ENCODE data around the gene NOG.

NOG gene

DNA sequence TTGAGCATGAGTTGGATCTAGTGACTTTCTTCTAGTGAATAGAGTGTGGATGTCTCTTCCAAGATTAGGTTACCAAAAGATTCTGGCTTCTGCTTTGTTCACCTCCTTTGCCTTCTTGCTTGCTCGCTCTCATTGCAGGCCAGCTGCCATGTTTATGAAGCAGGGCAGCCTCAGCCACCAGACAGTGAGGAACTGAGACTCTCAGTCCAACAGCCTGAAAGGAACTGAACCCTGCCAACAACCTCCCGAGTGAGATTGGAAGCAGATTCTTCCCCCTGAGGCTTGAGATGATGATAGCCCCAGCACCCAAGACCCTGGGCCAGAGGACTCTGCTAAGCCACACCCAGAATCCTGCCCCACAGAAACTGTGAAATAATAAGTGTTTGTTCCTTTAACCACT, 48.4 kb downstream of the NOG start:
- H3K79me2 ChIP-seq (ENCODE audit: insufficient read depth, low read depth) = no peaks in the 10 kb centered on the region
- no peak overlapping the region for H3K27ac ChIP-seq
- no peaks in the 10 kb centered on the region for H3K36me3 ChIP-seq (ENCODE audit: insufficient read depth)
- no peak for TF ChIP-seq CTCF (conservative IDR thresholded peaks at IDR 0.05; ENCODE audit: low read depth, low read length)
- H3K9ac ChIP-seq = no peak overlapping the region
- no peaks in the 10 kb centered on the region for H3K27me3 ChIP-seq (ENCODE audit: insufficient read depth, low read depth)
- H3K4me1 ChIP-seq (ENCODE audit: low read depth, poor library complexity, severe bottlenecking) = no peaks in the 10 kb centered on the region
- H2AFZ ChIP-seq (ENCODE audit: low read depth) = no peak overlapping the region
- no peaks in the 10 kb centered on the region for H4K20me1 ChIP-seq (ENCODE audit: insufficient read depth)
- no peak overlapping the region for H3K4me3 ChIP-seq (IDR thresholded peaks at IDR 0.05; ENCODE audit: insufficient read depth, low read depth, low read length)
- H3K4me2 ChIP-seq = no peak overlapping the region

DNA sequence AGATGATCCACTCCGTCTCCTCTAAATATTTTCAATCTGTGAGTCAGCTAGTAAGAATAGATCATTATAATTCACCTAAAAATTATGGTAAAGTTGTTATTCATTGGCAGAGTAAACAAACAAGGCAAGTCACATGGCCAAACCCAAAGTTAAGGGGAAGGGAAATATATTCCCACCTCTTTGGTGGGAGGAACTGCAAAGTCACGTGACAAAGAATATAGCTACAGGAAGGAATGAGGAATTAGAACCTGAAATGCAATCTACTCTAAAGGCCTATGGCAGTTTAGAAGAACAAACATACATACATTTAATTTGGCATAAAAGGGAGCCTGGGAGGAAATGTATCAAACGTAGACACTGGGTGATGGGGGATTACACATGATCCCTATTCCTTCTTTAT, 48.9 kb downstream of the NOG start:
- Histone ChIP-seq H3K4me1 (ENCODE audit: low read depth, poor library complexity, severe bottlenecking) (no peaks in the 10 kb centered on the region), H3K36me3 (ENCODE audit: insufficient read depth) (no peaks in the 10 kb centered on the region), H3K4me2 (no peak overlapping the region), H3K27ac (no peak overlapping the region), H3K4me3 (IDR thresholded peaks at IDR 0.05; ENCODE audit: insufficient read depth, low read depth, low read length) (no peak overlapping the region), H4K20me1 (ENCODE audit: insufficient read depth) (no peaks in the 10 kb centered on the region), H3K27me3 (ENCODE audit: insufficient read depth, low read depth) (no peaks in the 10 kb centered on the region), H3K79me2 (ENCODE audit: insufficient read depth, low read depth) (no peaks in the 10 kb centered on the region), H2AFZ (ENCODE audit: low read depth) (no peak overlapping the region), H3K9ac (no peak overlapping the region)
- no peak for TF ChIP-seq CTCF (conservative IDR thresholded peaks at IDR 0.05; ENCODE audit: low read depth, low read length)

Data from KMS-11 (cell line).